Measurements from ENCODE around the gene TRIM24.

The TRIM24 gene

GRCh38 chr7:138585283-138585993, 125.4 kb downstream of the TRIM24 start:
- no peak for TF ChIP-seq TAF1 (IDR thresholded peaks at IDR 0.05; ENCODE audit: borderline replicate concordance, insufficient read depth, low read length)
- TF ChIP-seq POLR2AphosphoS5 (IDR thresholded peaks at IDR 0.05; ENCODE audit: low read depth, low read length), result no peak
- no peak for TF ChIP-seq FOXP2 (optimal IDR thresholded peaks at IDR 0.05; ENCODE audit: borderline replicate concordance, extremely low read depth, extremely low read length, insufficient read depth)
- no peak for TF ChIP-seq SIN3A (IDR thresholded peaks at IDR 0.05; ENCODE audit: borderline replicate concordance, insufficient read depth, low read length)
- no peak for TF ChIP-seq REST (IDR thresholded peaks at IDR 0.05; ENCODE audit: insufficient read depth in 1 of 2, low read depth in 2 of 2, low read length in 2 of 2)

GRCh38 chr7:138587485-138587884, 127.4 kb downstream of the TRIM24 start:
- TF ChIP-seq SIN3A (IDR thresholded peaks at IDR 0.05; ENCODE audit: borderline replicate concordance, insufficient read depth, low read length) (no peak), POLR2AphosphoS5 (IDR thresholded peaks at IDR 0.05; ENCODE audit: low read depth, low read length) (no peak), TAF1 (IDR thresholded peaks at IDR 0.05; ENCODE audit: borderline replicate concordance, insufficient read depth, low read length) (no peak), REST (IDR thresholded peaks at IDR 0.05; ENCODE audit: insufficient read depth in 1 of 2, low read depth in 2 of 2, low read length in 2 of 2) (no peak), FOXP2 (optimal IDR thresholded peaks at IDR 0.05; ENCODE audit: borderline replicate concordance, extremely low read depth, extremely low read length, insufficient read depth) (no peak)

- TF ChIP-seq REST (IDR thresholded peaks at IDR 0.05; ENCODE audit: insufficient read depth in 1 of 2, low read depth in 2 of 2, low read length in 2 of 2) (no peak), SIN3A (IDR thresholded peaks at IDR 0.05; ENCODE audit: borderline replicate concordance, insufficient read depth, low read length) (no peak), FOXP2 (optimal IDR thresholded peaks at IDR 0.05; ENCODE audit: borderline replicate concordance, extremely low read depth, extremely low read length, insufficient read depth) (no peak)
These were observed 128.9 kb downstream of the TRIM24 start for GRCh38 chr7:138588986-138589385.

GRCh38 chr7:138590154-138590553, 130.1 kb downstream of the TRIM24 start:
- TF ChIP-seq SIN3A (IDR thresholded peaks at IDR 0.05; ENCODE audit: borderline replicate concordance, insufficient read depth, low read length) (no peak), REST (IDR thresholded peaks at IDR 0.05; ENCODE audit: insufficient read depth in 1 of 2, low read depth in 2 of 2, low read length in 2 of 2) (no peak), FOXP2 (optimal IDR thresholded peaks at IDR 0.05; ENCODE audit: borderline replicate concordance, extremely low read depth, extremely low read length, insufficient read depth) (no peak), TAF1 (IDR thresholded peaks at IDR 0.05; ENCODE audit: borderline replicate concordance, insufficient read depth, low read length) (no peak), POLR2AphosphoS5 (IDR thresholded peaks at IDR 0.05; ENCODE audit: low read depth, low read length) (no peak)
